ENCODE measurements around the gene HIF1AN. TPM values are rescaled to one million over a fixed set of nuclear protein-coding genes. Genes with fewer than 3 reads are reported as not detected.

HIF1AN gene
- total RNA-seq, 1 donor from 2014 or later: 67.3 TPM

GRCh38 chr10:100520811-100521210 lies 14.9 kb upstream of the HIF1AN start:
- Mint-ChIP-seq H3K27me3 (peaks cover 28% of the 10 kb centered on the region), H3K9me3 (ENCODE audit: low read depth) (no peaks in the 10 kb centered on the region), H3K4me3 (ENCODE audit: low read depth) (no peak overlapping the region), H3K4me1 (ENCODE audit: low read depth) (peaks cover 3% of the 10 kb centered on the region), H3K36me3 (ENCODE audit: insufficient read depth) (peaks cover 14% of the 10 kb centered on the region), H3K27ac (no peak overlapping the region)
- no peak for DNase-seq (ENCODE audit: low spot score, unreplicated experiment)
- TF ChIP-seq CTCF (IDR thresholded peaks at IDR 0.05; ENCODE audit: unreplicated experiment): no peak

- no peaks in the 10 kb centered on the region for H3K9me3 Mint-ChIP-seq (ENCODE audit: low read depth)
- peaks cover 3% of the 10 kb centered on the region for H3K4me1 Mint-ChIP-seq (ENCODE audit: low read depth)
- H3K27me3 Mint-ChIP-seq: peaks cover 28% of the 10 kb centered on the region
- no peak for TF ChIP-seq CTCF (IDR thresholded peaks at IDR 0.05; ENCODE audit: unreplicated experiment)
- H3K36me3 Mint-ChIP-seq (ENCODE audit: insufficient read depth): peaks cover 18% of the 10 kb centered on the region
- DNase-seq (ENCODE audit: low spot score, unreplicated experiment): no peak
- H3K27ac Mint-ChIP-seq: no peak overlapping the region
- no peak overlapping the region for H3K4me3 Mint-ChIP-seq (ENCODE audit: low read depth)
Observed at GRCh38 chr10:100522107-100522801, 13.5 kb upstream of the HIF1AN start.

- Mint-ChIP-seq H3K36me3 (ENCODE audit: insufficient read depth) (peaks cover 18% of the 10 kb centered on the region), H3K27ac (no peak overlapping the region), H3K27me3 (peaks cover 24% of the 10 kb centered on the region), H3K4me3 (ENCODE audit: low read depth) (no peak overlapping the region), H3K9me3 (ENCODE audit: low read depth) (no peaks in the 10 kb centered on the region), H3K4me1 (ENCODE audit: low read depth) (peaks cover 3% of the 10 kb centered on the region)
- no peak for TF ChIP-seq CTCF (IDR thresholded peaks at IDR 0.05; ENCODE audit: unreplicated experiment)
- DNase-seq (ENCODE audit: low spot score, unreplicated experiment): no peak
Observed at GRCh38 chr10:100522945-100523344, 12.8 kb upstream of the HIF1AN start.

GRCh38 chr10:100524206-100524605 lies 11.5 kb upstream of the HIF1AN start:
- H3K9me3 Mint-ChIP-seq (ENCODE audit: low read depth): no peaks in the 10 kb centered on the region
- DNase-seq (ENCODE audit: low spot score, unreplicated experiment): no peak
- no peak for TF ChIP-seq CTCF (IDR thresholded peaks at IDR 0.05; ENCODE audit: unreplicated experiment)
- no peak overlapping the region for H3K27ac Mint-ChIP-seq
- peaks cover 16% of the 10 kb centered on the region for H3K27me3 Mint-ChIP-seq
- H3K4me1 Mint-ChIP-seq (ENCODE audit: low read depth): peaks cover 12% of the 10 kb centered on the region
- peaks cover 18% of the 10 kb centered on the region for H3K36me3 Mint-ChIP-seq (ENCODE audit: insufficient read depth)
- no peak overlapping the region for H3K4me3 Mint-ChIP-seq (ENCODE audit: low read depth)

GRCh38 chr10:100524638-100525037 lies 11.1 kb upstream of the HIF1AN start:
- no peak for DNase-seq (ENCODE audit: low spot score, unreplicated experiment)
- Mint-ChIP-seq H3K27ac (no peak overlapping the region), H3K4me3 (ENCODE audit: low read depth) (no peak overlapping the region), H3K27me3 (peaks cover 14% of the 10 kb centered on the region), H3K36me3 (ENCODE audit: insufficient read depth) (peaks cover 18% of the 10 kb centered on the region), H3K4me1 (ENCODE audit: low read depth) (peaks cover 13% of the 10 kb centered on the region), H3K9me3 (ENCODE audit: low read depth) (no peaks in the 10 kb centered on the region)
- TF ChIP-seq CTCF (IDR thresholded peaks at IDR 0.05; ENCODE audit: unreplicated experiment): no peak

All from progenitor cell of endocrine pancreas (in vitro differentiated cells).